ENCODE results near the gene CELA2A.

DNA sequence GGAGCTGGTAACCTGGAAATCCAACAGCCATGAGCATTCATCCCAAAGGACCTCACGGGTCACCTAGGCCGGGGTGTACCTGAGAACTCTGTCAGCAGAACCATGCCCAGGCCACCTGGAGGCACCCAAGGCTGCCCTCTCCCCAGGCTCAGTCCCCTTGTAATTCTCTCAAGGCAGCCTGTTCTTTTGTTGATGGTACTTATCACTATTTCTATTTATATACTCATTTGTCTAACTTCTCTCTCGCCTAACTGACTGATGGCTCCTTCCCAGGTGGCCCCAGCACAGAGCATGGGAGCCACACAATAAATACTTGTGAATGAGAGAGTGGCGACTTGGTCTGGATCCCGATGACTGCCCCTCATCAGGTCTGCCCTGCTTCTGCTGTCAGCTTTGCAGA is 50.7 kb downstream of the CELA2A start:
- no peak for TF ChIP-seq SPI1 (IDR thresholded peaks at IDR 0.05; ENCODE audit: low read depth, low read length)
- no peak for TF ChIP-seq POLR2A (IDR thresholded peaks at IDR 0.05; ENCODE audit: low read depth, low read length)
